NCI-H446 (cell line): Measurements from ENCODE around the gene CDON.

ENCODE experiments used
- DNase-seq, 2 experiments: peaks; one replicate each; lab custom pipeline; 2025; lab: John Stamatoyannopoulos, UW

CDON gene

DNA sequence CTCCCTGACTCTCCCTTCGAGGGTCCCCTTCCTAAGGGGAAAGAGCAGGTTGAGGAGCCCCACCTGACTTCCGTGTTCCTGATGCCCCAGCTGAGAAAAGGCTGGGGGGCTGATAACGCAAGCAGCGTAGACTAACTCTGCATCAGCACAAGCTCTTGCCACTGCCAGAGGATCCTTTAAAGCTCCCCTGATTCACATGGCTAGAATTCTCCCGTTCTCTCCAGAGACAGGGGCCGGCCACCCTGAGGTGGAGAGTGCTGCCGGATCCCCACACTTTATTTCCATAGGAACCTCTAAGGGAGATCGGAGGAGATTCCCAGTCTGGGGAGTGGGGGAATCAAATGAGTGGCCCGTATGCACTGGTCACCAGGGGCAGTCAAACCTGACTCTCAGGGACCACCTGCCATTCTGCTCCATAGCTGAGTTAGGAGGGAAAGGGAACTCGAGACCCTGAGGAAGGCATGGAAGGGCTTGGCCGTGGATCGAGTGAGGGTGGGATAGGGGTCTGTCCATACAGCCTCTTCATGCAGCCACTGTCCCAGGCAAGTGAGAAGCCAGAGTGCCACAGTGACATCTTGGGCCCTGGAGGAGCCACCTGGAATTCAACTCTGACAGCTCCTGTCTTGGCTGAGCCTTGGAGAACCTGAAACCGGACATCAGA is 118.2 kb downstream of the CDON start:
- DNase-seq, result no peak

DNA sequence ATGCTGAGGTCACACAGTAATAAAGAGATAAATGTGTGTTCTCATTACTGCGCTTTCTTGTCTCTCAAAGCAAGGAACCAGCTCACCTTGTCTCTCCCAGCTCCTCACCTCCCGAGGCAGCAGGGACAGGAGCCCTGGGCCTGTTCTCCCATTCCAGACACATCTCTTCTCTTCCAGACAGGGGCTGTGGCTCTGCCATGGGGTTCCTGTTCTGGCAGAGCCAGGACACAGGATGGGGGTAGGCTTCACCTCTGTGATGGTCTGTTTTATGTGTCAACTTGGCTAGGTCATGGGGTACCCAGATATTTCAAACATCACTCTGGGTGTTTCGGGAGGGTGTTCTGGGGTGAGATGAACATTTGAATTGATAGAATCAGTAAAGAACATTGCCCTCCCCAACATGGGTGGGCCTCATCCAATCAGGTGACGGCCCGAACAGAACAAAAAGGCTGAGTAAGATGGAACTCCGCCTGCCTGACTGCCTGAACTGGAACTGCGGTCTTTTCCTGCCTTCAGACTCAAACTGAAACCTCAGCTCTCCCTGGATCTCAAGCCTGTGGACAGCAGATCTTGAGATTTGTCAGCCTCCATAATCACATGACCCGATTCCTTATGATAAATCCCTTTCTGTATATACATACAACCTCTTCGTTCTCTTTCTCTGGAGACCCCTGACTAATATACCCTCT is 118.9 kb downstream of the CDON start:
- DNase-seq, result no peak

DNA sequence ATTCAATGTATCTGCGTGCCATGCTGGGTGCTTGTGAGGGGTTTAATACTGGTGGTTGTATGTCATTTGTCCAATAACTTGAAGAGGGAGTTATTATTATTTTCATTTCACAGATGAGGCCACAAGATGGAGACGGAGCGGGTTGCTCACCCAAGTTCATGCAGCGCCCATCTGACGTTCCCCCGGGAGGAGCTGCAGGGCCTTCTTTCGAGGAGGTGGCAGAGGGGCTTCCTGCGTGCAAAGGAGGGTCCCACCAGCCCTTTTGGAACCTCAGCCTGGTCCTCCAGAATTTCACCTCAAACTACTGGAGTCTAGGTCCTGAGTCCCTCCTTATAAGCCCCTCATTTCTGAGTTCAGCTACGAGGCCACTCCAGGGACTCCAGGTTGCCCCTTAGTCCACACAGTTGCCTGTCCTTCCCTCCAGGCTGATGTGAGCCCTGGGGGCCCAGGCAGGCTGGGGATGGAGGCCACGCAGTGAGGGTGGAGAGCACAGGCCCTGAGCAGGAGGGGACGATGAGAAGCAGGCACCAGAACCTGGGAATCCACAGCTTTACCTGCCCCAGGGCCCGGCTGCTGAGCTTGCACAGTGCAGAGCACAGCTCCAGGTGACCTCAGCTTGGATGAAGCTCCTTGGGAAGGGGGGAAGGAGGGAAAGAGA is 119.8 kb downstream of the CDON start:
- DNase-seq, result no peak

DNA sequence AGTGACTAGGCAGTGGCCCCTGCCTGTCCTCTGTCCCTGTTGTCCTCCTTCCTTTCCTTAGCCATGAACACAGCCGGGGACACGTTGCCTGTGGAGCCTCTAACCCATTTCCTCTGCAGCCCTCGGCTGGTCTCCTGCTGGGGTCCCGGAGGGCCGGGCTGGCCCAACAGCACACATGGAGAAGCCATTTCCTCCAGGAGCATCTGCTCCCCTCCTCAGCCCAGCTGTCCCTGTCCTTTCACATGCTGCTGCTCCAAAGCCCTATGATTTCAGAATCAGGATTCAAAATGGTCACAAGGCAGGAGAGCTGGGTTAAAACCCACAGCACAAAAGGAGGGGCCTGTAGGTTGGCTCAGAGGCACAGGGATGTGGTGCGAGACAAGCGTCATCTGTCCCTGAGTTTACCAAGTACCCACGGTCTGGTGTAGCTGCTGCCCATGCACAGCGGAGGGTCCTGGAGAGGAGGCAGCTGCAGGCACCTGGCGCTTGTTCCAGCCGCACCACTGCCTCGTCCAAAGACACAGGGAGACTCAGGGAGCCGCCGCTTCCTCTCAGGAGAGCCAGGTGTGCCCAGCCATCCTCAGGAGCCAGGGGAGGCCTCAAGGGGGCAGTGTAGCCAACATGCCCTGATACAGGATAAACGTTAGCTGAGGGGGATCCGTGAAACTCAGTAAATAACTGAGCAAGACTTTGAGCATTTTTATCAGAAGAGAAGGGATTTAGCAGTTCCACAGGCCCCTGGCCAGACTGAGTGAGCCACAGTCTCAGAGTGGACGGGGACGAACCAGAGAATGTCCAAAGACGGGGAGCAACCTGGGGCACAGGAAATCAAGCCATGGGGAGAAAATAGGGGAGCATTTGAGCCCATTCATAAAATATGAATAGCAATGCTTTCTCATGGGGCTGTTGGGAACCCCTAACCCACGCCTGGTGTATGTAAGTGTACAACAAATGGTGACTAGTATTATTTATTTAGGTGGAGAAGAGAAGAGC is 120.8 kb downstream of the CDON start:
- DNase-seq, result peak in 1 of 2 experiments; percentile 63

DNA sequence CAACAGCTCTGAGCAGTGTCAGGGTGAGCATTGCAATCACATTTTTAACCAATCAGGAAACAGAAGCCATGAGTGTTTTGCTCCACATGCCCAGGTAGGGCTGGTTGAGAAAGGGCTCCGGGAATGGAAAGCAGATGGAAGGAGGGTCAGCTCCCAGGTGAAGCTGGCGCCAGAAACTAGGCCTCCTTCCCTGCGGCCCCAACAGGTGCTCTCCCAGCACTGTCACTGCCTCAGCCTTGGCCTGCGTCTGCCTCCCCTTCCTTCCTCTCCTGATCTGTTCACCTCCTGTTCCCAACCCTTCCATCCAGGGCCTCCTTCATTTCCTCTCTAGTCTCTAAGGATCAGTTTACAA is 121.4 kb downstream of the CDON start:
- DNase-seq, result no peak

DNA sequence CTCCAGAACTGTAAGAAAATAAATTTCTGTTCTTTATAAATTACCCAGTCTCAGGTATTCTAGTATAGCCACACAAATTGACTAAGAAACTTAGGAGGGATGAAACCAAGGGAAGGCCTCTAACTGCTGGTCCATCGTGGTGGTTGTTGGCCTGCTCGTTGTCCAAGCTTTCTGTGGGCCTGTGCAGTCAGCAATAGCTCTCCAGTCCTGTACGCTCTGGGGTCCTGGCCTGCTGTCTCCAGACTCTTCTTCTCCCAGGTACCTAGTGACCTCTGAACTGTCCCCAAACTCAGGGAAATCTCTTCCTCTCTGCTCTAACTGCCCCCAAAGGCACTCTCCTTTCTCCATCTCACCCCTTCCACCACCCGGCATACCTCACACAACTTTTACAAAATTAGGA is 122.5 kb downstream of the CDON start:
- DNase-seq, result no peak

DNA sequence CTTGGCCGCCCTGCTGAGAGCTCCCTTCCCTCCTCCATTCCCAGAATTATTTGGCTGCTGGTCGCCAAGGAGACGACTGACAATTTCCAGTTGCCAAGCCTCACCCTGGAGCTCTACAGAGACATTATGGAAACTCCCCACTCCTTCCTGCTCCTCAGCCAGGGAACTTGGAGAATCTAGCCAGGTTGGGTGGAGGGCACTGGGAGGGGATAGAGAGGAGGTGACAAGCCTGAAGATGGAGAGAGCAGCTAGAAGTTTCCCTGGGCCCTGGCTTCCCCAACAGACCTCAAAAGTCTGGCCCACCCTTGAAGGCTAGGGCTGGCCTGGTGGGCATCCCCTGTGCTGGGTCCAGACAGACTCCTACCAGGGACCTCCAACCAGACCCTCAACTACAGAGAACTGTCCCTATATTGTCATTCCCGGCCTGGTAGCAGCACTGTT is 123.6 kb downstream of the CDON start:
- peak in 1 of 2 experiments; percentile 21 for DNase-seq

DNA sequence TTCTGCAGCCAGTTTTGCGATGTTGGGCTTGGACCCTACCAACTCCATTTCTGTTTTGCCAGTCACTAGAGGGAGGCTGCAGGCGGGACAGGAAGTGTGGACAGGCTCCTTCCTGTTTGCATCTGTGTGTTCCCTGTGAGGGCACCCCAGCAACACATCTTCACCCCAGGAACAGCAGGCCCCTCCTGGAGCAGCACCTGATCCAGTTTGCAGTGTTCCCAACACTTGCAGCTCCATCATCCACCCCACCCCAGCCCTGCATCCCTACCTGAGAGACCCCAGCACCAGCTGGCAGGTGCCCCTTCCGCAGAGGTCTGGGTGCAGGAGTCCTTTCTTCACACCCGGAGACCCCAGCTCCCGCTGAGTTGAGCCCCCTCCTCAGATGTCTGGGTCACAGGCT is 124.2 kb downstream of the CDON start:
- no peak for DNase-seq

DNA sequence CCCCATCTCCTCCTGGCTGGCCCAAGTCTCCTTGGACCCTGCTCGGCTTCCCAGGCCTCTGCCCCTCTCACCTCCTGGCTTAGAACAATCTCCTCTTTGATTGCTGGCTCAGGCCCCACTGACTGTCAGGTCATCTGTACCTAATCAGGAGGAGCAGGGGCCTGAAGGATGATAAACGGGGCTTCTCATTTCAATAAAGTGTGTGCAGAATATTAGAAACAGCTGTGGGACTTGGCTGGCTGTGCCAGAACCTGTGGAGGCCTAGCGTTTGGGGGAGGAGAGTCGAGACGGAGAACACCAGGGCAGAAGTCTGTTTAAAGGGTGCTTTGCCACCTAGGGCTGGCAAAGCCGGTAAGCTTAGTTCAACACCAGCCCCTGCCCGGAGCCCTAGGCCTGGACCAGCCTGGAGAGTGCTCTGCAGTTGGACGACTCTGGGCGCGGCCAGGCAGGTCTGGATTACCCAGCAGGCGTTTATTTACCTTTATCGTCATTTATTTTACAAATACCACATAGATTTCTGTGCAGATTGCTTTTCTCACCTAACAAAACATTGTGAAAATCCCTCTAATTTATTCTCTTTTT is 127.0 kb downstream of the CDON start:
- peak in 1 of 2 experiments; percentile 54 for DNase-seq

DNA sequence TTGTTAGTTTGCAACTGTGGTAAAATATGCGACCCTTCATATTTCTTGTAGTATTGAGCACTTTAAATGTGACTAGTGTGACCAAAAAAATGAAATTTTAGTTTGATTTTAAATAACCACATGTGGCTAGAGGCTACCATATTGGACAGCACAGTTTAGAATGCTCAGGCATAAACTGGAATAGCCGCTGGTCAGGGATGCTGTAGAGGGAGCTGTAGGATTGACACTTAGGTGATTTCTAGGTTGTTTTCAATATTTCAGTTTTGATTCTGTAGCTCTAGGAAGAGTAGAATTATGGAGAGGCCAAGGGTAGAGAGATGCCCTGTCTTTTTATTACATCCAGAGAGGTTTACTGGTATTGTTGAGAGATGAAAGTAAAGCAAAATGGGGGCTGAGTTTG is 127.6 kb downstream of the CDON start:
- DNase-seq, result no peak

DNA sequence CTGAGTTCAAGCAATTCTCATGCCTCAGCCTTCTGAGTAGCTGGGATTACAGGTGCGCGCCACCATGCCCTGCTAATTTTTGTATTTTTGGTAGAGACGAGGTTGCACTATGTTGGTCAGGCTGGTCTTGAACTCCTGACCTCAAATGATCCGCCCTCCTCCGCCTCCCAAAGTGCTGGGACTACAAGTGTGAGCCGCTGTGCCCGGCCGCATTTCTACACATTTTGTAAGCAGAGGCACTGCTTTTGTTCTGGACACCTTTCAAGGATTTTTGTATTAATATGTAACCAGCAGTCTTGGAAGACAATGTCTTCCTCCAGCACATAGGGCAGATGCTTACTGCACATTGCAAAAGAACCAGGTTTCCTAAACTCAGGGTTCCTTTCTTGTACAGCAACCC is 128.2 kb downstream of the CDON start:
- DNase-seq, result no peak

DNA sequence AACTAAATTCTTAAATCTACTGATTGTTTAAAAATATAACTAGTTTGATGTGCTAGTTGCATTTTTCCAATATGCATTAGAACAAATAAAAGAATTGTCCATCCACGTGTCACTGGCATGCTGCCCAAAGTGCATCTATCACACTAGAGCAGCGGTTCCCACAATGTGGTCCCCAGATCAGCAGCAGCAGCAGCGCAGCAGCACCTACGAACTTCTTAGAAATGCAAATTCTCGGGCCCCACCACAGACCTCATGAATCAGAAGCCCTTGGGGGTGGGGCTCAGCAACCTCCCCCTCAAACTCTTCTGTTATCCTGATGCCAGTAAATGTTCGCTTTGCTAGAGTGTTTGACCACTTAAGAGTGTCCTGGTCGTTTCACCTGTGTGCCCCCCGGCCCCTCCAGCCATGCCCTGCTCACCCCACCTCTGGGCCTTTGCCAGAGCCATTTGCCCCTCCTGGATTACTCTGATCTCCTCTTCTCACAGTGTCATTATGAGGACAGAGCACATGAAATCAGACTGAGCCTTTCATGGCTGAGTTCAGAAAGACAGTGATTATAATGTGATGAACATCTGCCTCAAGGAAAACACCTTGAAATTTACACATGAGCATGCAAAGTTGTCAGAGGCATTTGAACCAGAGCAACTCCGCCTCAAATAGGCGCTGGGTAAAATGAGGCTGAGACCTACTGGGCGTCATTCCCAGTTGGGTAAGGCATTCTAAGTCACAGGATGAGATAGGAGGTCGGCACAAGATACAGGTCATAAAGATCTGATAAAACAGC is 129.4 kb downstream of the CDON start:
- no peak for DNase-seq

DNA sequence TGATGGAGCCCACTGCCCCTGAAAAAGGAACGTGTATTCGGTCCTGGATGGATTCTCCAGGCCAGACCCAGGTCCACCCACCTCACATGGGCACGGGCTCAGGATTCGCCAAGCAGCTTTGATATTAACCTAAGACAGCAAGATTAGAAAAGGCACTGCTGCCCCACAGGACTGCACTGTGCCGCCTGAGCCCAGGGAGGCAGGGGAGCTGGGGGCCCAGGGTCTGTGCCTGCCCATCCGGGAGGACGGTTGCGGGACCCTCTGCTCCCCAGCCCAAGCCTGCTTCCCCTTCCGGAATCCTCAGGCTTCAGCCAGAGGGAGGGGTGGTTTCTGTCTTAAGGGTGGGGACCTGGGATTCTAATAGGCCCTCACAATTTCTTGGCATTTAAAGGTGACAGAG is 130.4 kb downstream of the CDON start:
- DNase-seq, result no peak

DNA sequence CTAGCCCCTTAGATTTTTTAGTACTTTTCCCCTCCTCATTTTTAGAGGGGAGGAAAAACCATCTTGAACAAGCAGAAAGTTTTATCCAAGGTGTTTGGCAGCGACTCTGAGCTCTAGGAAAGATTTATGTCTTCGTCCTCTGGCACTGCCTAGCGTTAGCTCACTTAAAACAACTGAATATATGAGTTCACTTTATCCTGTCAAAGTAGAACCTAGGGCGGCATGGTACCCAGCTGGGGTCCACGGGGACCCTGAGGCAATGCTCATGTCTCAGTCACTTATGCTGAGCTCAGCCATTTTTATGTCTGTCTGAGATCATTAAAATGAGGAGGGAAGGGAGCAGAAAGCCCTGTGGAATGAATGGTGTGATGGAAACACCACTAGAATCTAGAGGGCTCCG is 131.0 kb downstream of the CDON start:
- no peak for DNase-seq

DNA sequence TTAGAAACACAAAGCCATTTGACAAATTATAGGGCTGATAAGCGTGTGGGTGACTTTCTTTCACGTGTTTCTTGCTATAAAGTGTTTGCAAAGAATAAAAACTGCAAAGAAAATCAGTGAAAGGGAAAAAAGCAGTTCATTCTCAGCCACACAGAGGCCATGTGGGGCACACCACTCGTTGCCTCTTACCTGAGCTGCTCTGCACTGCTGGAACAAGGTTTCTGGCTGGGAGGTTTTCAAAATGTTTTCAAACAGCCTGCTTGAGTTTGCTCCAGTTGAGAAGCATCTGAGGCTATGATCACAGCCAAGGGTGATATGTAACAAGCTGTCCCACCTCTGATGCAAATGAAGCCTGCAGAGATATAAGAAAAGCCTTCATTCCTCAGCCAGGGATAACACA is 131.6 kb downstream of the CDON start:
- no peak for DNase-seq

DNA sequence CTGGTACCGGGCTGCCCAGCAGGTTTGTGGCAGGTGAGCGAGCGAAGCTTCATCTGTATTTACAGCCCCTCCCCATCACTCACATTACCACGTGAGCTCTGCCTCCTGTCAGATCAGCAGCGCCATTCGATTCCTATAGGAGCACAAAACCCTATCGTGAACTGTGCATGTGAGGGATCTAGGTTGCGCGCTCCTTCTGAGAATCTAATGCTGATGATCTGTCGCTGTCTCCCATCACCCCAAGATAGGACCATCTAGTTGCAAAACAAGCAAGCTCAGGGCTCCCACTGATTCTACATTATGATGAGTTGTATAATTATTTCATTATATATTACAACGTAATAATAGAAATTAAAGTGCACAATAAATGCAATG is 132.6 kb downstream of the CDON start:
- no peak for DNase-seq

DNA sequence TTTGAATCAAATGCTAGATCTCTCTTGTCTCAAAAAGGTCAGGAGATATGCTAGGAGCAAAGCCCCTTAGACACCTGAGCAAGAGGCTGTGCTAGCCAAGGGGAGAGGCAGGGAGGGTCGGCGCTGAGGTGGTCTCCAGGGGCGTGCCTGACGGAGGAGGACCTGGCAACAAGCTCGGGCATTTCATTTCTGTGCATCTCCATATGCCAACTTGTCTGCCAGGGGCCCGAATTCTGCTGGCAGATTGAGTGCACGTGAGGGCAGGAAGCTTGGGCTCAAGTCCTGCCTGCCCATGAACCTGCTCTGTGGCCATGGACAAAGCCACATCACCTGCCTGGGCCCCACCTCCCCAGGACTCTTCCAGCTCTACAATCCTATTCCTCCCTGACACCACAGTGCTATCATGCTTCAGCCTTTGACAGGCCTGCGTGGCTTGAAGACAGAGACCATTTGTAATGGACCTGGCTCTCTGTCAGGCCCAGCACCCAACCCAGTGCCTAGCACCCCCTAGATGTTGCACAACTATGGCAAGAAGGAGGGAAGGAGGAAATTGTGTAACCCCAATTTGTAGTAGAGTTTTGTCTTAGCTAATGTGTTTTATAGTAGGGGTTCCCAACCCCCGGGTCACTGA is 133.1 kb downstream of the CDON start:
- no peak for DNase-seq

DNA sequence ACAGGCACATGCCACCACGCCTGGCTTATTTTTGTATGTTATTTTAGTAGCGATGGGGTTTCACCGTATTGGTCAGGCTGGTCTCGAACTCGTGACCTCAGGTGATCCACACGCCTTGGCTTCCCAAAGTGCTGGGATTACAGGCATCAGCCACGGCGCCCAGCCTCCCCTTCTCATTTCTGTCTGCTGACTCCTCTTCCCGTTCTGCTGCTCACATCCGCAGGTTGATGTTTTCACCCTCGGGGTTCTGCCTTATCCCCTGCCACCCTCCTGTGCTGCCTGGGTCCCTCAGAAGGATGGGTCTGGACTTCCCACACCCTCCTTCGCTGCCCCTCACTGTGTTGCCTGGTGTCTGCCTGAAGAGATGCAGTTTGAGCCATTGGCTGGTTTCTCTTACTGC is 136.0 kb downstream of the CDON start:
- DNase-seq, result no peak

DNA sequence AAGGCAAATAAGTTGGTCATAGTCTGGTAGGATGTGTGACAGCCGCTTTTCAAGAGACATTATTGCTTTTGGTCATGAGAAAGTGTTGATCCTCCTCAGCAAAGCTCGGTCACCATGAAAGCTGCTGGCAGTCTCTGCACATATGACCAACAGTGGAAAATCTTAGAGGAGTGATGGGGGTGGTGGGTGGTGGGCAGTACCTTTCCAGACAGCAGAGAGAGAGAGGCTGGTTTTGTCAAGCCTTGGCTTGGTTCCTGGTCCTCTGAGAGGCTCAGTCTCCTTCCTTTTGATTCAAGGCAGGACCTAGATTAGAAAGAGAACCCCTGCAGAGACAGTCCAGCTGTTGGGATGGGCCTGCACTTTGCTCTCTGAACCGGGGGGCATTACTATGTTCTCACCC is 136.9 kb downstream of the CDON start:
- no peak for DNase-seq

DNA sequence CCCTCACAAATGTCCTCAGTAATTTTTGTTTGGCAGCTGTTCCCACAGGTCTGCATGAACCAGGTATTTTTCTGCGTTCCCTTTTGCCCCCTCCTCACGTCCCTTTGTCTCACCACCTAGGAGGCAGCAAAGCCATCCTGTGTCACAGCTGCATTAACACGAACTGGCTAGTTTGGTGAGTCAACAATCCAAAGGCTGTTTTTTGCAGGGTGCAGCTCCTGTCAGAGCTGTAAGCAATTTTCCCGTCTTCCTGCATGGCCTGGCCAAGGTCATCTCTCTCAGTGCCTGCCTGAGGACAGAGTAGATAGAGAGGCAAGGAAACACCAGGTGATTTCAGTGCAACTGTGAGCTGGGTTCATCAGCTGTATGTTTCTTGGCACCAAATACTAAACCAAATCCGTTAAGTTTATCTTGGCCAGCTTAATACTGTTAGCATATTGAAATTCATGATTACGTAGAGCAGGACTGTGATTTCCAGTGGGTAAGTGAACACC is 137.4 kb downstream of the CDON start:
- DNase-seq, result no peak
